NCI-H82 treated with DMSO at 0.1 percent for 48 hours (cell line): ENCODE results near the gene EFCAB3.
A peak's percentile ranks its signal among the peaks of the same experiment; 100 is the strongest.
"Not testable (repeated sequence)": the region's sequence is repeated elsewhere in the genome, so short reads cannot be mapped to it uniquely, and the experiment has no call there.

Source experiments
- DNase-seq: peaks from one replicate; lab custom pipeline; 2025; ENCODE audit not compliant: unreplicated experiment; lab: John Stamatoyannopoulos, UW

EFCAB3 gene

DNA sequence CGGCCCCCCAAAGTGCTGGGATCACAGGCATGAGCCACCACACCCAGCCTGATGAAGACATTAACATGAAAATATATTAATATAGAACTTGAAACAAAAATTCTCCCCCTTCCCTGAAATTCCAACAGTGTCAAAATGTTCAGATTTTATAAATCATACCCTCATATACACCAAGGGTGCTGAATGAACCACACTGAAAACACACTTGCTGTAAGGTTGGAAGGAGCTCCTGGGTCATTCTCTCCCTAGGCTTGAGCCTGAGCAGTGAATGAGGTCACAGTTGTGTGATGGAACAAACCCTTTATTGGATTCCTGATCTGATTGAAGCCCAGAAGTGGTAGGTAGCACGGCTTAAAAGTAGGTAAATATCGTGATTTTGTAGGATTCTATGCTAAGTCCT, at the start of gene EFCAB3:
EFCAB3 (plus strand) TSS at position 301 of the 400 bp plus-strand sequence. CDS start 2,427 bp downstream, outside the sequence.
- no peak for DNase-seq

DNA sequence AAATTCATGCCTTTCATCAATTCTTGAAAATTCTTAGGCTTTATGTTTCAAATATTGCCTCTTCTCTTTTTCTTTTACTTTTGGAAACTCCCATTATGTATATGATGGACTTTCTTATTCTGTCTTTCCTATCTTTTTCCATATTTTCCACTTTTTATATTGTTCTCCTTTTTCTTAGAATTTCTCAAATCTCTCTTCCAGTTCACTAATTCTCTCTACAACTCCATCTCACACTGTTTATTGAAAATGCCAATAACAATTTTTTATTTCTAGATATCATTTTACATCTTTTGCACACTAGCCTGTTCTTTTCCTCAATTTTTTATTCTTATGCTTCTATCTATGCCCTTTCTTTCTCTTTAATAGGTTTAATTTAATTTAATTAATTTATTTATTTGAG, 43.8 kb upstream of the EFCAB3 start:
- DNase-seq: no peak

DNA sequence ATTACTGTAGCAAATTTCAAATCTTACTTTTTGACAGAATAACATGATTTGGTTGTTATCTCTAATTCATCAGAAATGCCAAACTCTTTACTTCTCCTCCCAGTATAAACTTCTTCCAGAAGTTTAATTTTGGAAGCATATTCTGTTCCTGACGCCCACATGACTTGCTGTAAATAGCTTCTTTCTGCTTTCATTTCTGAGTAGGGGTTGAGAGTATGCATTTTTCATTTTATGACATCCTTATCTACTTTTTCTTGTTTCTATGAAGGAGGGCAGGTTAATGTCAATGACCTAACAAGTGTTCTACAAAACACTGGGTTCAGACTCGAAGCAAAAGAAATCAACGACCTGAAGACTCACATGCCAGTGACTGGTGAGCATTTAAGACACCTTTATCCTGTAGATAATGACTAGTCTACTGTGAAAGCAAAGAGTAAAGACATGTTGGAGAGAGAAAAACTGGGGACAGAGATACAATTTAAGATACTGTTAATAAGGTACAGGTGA, 36.5 kb upstream of the EFCAB3 start:
- no peak for DNase-seq

DNA sequence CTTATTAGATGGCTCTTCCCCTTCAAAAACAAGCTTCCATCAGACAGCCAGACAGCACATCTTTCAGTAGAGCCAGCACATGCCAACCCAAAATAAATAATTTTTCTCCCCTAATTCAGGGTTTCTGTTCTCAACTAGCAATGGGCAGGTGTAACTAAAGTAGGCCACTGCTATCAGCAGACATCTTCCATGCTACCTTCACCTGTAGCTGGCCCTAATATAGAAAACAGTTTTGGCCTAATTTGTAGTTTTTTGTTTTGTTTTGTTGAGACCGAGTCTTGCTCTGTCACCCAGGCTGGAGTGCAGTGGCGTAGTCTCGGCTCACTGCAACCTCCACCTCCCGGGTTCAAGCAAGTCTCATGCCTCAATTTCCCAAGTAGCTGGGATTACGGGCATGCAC, 29.2 kb upstream of the EFCAB3 start:
- DNase-seq: no peak

DNA sequence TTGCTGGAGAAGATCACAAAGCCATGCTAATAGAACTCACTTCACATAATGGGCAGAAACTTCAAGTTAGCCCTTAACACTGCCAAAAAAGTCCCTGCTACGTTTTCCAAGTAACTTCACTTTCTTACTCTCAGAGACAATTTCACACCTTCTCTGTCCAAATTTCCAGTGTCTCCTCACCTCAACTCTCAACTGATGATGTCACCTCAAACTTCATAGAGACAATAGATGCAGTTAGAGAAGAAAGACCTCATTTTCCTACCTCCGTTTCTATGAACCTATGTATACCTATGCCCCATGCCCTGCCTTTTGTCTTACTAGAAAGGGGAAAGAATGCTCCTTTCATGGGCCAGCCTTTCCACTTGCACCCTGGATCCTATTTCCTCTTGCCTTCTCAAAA, 14.2 kb upstream of the EFCAB3 start:
- no peak for DNase-seq

DNA sequence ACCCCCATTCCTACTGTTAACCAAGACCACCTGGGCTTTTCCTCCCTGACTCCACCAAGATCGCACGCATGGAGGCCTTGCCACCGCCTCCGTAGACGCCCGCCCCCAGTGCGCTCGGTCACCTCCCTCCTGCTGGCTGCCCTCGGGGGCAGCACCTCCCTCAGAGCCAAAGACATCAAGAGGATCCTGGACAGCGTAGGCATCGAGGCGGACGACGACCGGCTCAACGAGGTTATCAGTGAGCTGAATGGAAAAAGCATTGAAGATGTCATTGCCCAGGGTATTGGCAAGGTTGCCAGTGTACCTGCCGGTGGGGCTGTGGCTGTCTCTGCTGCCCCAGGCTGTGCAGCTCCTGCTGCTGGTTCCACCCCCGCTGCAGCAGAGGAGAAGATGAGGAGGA, 1.2 kb downstream of the EFCAB3 start:
- DNase-seq: no peak

DNA sequence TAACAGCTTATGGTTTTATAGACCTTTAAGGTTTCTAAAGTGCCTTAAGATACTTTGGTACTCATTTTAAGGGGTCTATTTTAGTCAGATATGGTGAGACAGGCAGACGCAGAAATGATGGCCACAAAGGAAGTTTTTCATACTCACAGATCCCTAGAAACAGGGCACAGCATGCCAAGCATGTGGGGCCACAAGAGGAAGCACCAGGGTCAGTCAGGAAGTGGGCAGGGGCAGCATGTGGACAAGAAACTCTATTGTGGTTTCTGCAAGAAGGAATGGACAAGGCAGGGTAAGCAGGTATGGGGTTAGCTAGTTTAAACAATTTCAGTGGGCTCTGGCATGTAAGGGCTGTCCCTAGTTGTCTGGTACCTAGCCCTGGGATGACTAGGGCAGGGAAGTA, 8.5 kb downstream of the EFCAB3 start:
- no peak for DNase-seq

DNA sequence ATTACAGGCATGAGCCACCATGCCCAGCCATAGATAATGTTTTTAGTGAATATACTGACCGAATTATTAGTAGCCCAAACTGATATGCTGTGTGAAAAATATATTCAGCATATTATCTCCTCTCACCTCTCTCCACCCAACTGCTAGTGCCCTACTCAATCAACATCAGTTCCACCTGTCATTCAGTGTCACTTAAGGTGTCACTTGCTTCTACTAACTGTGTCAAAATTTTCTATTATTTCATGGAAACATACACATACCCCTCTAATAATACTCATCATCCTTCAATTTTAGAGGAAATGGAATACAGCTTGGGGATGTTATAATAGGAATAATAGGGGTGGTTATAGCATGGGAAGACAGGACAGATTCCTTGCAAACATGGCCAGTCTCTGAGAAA, 12.6 kb downstream of the EFCAB3 start:
- no peak for DNase-seq

DNA sequence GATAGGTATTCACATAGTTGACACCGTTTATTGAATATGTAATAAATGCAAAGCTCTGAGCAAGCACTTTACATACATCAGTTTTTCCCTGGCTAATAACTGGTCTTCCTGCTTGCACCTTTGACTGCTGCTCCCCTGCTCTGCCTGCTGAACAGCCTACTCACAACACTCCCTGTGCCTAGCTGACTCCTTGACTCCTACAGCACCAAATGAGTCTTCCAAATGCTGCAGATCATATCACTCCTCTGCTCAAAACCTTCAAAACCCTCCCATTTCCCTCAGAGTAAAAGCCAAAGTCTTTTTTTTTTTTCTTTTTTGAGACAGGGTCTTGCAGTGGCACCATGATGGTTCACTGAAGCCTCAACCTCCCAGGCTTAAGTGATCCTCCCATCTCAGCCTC, 18.5 kb downstream of the EFCAB3 start:
- DNase-seq: no peak

DNA sequence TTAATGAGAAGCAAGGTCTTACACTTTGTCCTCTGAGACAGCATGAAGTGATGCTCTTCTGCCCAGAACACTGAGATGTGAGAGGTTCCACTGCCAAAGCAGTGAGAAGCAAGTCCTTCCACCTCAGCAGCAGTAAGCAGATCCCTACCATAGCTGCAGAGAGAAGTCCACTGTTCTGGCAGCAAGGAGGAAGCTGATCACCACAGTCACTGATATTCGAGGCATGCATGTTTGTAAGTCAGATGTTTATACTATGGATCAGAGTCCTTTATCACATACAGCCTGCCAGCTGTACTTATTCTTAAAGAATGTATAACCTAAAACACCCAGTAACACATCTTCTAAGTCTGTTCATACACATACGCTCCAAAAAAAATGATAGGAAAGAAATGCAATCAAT, 25.1 kb downstream of the EFCAB3 start:
- no peak for DNase-seq

DNA sequence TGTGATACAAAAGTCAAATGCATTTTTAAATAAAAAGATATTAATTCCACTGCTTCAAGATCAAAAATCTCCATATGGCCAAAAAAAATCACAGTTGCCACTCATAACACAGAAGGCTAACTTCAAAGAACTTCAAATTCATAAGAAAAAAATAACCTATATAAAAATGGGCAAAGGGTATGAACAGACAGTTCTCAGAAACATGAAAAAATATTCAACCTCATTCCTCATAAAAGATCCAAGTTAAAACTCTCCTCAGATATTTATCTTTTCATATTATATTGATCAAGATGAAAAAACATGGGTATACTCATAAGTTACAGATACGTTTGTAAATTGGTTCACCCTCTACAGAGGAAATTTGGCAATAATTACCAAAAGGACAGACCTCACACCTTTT, 32.7 kb downstream of the EFCAB3 start:
- not testable (repeated sequence) for DNase-seq

DNA sequence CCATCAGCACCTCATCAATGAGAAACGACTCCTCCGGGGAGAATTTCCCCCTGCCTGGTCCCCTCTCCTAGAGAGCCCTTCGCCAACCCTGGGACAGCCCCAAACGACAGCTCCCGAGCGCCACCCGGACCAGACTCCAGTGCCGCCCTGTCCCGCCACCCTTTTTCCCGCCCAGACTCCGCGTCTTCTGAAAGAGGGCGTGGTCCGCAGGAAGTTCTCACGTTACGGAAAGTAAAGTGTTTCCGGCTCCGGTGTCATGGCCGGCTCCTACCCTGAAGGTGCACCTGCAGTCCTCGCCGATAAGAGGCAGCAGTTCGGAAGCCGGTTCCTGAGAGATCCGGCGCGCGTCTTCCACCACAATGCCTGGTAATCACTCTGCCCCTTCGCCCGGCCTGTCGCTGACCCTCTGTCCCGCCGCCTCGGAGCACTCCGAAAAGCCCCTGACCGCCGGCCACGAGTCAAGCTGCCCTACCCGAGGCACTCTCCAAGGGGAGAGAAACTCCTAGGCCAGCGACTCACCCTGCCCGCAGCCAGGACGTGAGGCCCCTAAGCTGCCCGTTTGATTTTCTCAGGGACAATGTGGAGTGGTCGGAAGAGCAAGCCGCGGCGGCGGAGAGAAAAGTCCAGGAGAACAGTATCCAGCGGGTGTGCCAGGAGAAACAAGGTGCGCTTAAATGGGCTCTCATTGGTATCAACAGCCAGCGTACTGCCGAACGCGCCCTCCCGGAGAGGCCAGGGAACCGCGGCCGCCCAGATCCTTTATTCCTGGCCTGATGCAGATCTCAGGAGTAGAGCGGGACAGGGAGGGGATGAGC, 43.5 kb downstream of the EFCAB3 start, which contains the start of gene METTL2A:
METTL2A (plus strand) TSS at position 251 of the 815 bp plus-strand sequence; CDS start at position 257, 6 bp downstream.
- DNase-seq: peak; percentile 80

DNA sequence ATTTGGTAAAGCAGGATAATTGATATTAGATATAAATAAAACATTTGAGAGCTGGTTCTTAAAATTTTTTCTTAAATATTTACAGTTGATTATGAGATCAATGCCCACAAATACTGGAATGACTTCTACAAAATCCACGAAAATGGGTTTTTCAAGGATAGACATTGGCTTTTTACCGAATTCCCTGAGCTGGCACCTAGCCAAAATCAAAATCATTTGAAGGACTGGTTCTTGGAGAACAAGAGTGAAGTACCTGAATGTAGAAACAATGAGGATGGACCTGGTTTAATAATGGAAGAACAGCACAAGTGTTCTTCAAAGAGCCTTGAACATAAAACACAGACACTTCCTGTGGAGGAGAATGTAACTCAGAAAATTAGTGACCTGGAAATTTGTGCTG, 45.9 kb downstream of the EFCAB3 start:
- not testable (repeated sequence) for DNase-seq

DNA sequence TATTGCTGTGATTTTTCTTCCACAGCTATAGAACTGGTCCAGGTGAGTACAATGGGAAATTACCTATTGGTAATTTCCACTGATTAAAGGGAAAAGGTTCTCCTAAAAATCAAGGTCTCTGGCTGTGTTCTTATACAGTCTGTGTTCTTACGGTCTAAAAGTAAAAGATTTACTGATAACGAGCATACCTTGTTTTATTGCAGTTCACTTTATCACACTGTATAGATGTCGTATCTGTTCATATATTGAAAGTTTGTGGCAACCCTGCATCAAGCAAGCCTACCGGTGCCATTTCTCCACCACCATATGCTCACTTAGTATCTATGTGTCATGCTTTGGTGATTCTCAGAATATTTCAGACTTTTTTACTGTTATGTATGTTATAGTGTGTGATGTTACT, 54.9 kb downstream of the EFCAB3 start:
- DNase-seq: not testable (repeated sequence)

DNA sequence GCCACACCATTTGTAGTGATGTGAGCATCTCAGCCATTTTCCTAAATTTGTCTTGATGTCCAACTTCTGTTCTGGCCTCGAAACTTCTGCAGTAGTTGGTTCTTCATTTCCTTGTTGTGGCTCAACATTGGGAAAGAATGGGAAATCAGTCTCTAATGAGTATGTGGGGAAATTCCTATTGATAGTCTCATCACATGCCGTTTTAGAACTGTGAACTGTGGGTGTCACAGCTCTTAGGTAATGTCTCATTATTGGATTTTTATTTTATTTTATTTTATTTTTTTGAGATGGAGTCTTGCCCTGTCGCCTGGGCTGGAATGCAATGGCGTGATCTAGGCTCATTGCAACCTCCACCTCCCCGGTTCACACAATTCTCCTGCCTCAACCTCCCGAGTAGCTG, 60.8 kb downstream of the EFCAB3 start:
- DNase-seq: not testable (repeated sequence)

DNA sequence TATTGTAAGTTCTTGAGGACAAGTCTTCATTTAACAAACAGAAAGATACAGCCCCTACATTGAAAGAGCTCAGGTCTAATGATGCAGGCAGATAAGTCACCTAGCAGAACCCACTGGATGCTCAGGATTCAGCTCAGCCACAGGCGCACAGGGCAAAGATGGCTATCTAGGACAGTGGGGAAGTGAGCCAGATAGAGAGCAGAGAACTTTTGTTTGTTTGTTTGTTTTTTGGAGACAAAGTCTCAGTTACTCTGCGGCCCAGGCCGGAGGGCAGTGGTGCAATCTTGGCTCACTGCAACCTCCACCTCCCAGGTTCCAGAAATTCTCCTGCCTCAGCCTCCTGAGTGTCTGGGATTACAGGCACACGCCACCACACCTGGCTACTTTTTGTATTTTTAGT, 63.7 kb downstream of the EFCAB3 start:
- no peak for DNase-seq

DNA sequence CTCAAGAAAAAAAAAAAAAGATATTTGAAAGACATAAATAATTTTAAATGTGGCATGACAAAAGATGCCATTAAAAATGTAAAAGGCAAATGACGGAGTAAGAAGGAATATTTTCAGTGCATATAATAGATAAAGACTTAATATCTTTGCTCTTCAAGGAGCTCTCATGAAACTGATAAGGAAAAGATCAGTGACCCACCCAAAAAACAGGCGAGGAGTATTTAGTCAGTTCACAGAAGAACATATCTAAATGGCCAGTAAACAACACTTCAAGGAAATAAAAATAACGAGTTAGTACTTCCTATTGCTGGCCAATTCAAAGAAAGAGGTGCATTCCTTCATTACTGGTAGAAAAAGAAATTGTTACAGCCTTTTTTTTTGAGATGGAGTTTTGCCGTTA, 65.4 kb downstream of the EFCAB3 start:
- DNase-seq: not testable (repeated sequence)

DNA sequence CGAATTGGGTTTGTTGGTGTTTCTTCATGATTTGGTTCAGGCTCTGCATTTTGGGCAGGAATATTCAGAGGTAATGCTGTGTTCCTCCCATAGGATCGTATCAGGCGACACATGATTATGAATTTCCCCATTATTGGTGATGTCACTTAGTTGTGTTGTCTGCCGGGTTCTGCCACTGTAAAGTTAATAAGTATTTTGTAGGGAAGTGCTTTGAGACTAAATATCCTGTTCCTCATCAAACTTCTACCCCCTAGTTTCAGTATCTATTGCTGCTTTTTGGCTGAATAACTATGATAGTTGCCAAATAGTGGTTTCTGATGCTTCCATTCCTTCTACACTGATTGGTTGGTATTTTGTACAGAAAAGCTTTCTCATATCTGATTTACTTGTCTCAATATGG, 71.8 kb downstream of the EFCAB3 start:
- not testable (repeated sequence) for DNase-seq

DNA sequence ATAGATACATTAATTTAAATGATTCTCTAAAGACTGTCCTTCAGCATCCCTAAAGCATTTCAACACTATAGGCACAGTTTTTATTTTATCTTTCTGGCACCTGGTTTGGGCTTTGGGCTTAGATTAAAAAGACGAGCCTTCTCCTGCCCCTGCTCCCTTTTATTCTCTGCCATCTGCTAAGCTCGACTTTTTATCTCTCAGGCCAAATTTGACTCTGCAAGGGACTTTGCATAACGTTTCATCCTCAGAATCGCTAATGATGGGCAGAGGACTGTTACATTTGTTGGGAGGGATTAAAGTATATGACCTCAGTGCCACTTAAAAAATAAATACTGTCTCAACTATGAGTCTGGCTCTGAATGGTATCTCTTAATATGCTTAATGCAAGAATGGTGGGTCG, 72.7 kb downstream of the EFCAB3 start:
- not testable (repeated sequence) for DNase-seq

DNA sequence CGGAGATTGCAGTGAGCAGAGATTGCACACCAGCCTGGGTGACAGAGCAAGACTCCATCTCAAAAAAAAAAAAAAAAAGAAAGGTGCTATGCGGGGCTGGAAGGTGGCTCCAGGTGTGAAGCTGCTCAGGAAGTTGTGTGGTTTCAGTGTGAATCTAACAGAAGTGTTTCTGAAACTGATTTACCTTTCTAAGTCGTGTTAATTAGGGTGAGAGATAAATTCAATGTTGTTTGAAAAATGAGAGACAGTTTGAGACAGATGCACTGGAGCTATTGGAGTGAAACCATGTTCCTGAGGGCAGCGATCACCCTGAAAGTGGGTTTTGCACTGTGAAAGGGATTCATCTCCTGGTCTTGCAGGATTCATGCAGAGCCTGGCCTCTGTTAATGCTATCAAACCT, 73.3 kb downstream of the EFCAB3 start:
- DNase-seq: not testable (repeated sequence)

DNA sequence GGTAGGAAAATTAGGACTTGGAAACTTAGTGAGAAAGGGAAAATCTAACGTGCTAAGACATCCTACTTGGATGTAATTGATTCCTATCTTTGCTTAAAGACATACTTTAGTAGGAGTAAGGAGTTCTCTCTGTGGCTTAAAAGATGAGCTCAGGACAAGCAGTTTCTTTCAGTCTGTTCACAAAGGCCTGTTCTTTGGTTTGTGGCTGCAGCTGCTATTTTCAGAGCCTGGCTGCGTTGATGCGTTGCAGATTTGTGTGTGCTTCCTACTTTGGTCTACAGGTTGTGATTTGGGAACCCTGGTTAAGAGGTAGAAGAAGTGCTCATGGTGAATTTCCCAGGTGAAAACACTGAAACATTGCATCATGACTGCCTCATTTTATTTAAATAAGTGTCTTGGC, 73.8 kb downstream of the EFCAB3 start:
- DNase-seq: not testable (repeated sequence)

DNA sequence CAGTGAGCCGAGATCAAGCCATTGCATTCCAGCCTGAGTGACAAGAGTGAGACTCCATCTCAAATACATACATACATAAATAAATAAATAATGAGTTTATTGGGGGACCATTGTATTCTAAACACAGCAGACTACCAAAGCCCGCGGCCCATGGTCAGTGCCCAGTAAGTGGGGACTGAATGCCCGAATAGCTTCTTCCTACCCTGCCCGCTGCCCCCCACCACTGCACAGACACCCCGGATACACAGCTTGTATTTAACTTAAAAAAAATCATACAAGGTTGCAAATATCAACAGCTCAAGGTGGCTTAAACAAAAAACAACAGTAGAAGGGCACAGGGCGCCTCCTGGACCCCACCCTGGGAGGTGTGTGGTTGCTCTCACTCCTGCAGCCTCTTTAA, 75.7 kb downstream of the EFCAB3 start:
- DNase-seq: no peak

DNA sequence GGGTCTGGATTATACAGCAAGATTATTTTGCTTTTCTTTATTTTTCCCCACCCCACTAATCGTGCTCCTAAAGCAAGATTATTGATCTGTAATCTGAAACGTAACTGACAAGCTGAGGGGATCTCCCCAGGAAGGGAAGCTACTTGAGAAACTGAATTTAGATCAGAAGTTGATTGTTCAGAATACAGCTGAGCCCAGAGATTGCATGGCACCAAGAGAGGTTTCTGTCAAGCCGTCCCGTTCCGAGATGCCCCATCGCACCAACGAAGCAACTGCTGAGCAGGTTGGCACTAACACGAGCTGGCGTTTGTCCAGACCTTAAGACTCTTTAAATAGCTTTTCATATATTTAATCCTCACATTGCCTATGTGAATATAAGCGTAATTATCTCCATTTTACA, 78.1 kb downstream of the EFCAB3 start:
- DNase-seq: not testable (repeated sequence)
